ENCODE data around the gene ZNF654. TPM values are rescaled to one million over a fixed set of nuclear protein-coding genes. Genes with fewer than 3 reads are reported as not detected.

ZNF654 gene
- total and polyA plus RNA-seq, 9 of the 15 experiments (the other 6 are each of a cell fraction or from before 2014, with no cell fraction given): 2.4 to 8.6 (median 5.1) TPM

DNA sequence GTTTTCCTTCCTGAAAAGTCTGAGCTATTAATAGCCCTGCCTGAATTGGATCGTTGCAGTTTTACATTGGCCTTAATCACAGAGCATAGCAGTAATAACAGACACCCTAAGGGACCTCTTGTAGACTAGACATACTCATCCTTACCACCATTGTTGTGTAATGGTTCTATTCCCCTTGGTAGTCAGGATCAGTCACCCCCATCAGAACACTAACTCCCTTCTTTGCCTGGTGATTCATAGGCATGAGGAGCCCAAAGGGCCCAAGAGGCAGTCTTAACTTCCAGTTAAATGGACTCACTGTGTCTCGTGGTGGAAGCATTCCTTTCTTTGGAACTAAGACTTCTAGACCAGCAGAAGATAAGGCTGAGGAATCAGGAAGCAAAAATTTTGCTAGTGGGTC lies 20.5 kb upstream of the ZNF654 start (continued):
- TF ChIP-seq KLF10 (CRISPR knock-in tag; IDR thresholded peaks at IDR 0.05): no peak

DNA sequence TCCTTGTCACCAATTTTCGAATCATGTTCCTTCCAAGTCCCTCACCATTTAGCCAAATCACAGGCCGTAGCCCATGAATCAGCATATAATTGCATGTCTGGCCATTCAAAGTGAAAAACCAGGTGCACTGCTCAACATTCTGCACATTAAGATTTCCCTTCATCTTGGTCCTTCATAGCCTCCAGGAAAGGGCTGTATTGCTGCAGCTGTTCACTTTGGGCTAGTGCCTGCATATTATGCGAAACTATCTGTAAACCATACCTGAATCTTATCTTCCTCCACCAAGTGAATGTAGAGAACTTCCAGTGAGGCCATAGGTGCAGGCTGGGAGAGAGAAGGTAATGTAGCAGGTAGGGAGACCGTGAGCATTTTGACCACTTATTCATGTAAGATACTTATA lies 18.5 kb upstream of the ZNF654 start:
- WGBS (ENCODE audit: insufficient coverage, low coverage, missing lambda C conversion rate): 65% methylated on average over 2 of the region's 4 CpGs
- H4K20me1 ChIP-seq (replicated peaks; ENCODE audit: control insufficient read depth, insufficient read depth, low read length): no peaks in the 10 kb centered on the region
- no peaks in the 10 kb centered on the region for H3K9me1 ChIP-seq (ENCODE audit: control insufficient read depth, insufficient read depth, low read length)
- H2AFZ ChIP-seq (ENCODE audit: low read depth, low read length): no peak overlapping the region
- H3K27me3 ChIP-seq (ENCODE audit: control insufficient read depth in 2 of 2, insufficient read depth in 2 of 2, low read length in 2 of 2): no peaks in the 10 kb centered on the region
- H3K4me3 ChIP-seq: no peak overlapping the region
- H3K4me2 ChIP-seq (ENCODE audit: insufficient read depth, low read length): no peak overlapping the region
- no peak overlapping the region for H3K9ac ChIP-seq (ENCODE audit: insufficient read depth in 1 of 2, low read depth in 2 of 2, low read length in 2 of 2)
- no TSS peak for BruUV-seq (replicated peaks)
- ChIA-PET POLR2A (no interaction called here), CTCF (ENCODE audit: low intra/inter-chr PET ratio) (no interaction called here)
- TF ChIP-seq RAD51 (IDR thresholded peaks at IDR 0.05; ENCODE audit: borderline replicate concordance, low read depth) (no peak), ZKSCAN1 (IDR thresholded peaks at IDR 0.05; ENCODE audit: low read depth, low read length) (no peak), ZNF134 (CRISPR knock-in tag; conservative IDR thresholded peaks at IDR 0.05) (no peak), ZBTB7A (IDR thresholded peaks at IDR 0.05; ENCODE audit: borderline replicate concordance, control insufficient read depth, low read depth, low read length) (no peak), ETV5 (CRISPR knock-in tag; IDR thresholded peaks at IDR 0.05; ENCODE audit: low read depth) (no peak), ZNF146 (CRISPR knock-in tag; IDR thresholded peaks at IDR 0.05; ENCODE audit: unreplicated experiment) (no peak), RBM34 (IDR thresholded peaks at IDR 0.05; ENCODE audit: borderline replicate concordance, insufficient read depth, low read length) (no peak), ETS2 (tag; IDR thresholded peaks at IDR 0.05; ENCODE audit: borderline replicate concordance, poor library complexity, severe bottlenecking) (no peak), MTF1 (CRISPR knock-in tag; IDR thresholded peaks at IDR 0.05; ENCODE audit: borderline replicate concordance) (no peak), WHSC1 (IDR thresholded peaks at IDR 0.05; ENCODE audit: low read length) (no peak)
- TF ChIP-seq, protein P1, sequence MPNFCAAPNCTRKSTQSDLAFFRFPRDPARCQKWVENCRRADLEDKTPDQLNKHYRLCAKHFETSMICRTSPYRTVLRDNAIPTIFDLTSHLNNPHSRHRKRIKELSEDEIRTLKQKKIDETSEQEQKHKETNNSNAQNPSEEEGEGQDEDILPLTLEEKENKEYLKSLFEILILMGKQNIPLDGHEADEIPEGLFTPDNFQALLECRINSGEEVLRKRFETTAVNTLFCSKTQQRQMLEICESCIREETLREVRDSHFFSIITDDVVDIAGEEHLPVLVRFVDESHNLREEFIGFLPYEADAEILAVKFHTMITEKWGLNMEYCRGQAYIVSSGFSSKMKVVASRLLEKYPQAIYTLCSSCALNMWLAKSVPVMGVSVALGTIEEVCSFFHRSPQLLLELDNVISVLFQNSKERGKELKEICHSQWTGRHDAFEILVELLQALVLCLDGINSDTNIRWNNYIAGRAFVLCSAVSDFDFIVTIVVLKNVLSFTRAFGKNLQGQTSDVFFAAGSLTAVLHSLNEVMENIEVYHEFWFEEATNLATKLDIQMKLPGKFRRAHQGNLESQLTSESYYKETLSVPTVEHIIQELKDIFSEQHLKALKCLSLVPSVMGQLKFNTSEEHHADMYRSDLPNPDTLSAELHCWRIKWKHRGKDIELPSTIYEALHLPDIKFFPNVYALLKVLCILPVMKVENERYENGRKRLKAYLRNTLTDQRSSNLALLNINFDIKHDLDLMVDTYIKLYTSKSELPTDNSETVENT (CRISPR knock-in tag; IDR thresholded peaks at IDR 0.05): no peak
- no peak for ATAC-seq
- H3K27ac ChIP-seq (ENCODE audit: extremely low read depth, low read depth, low read length): no peak overlapping the region
- H3K36me3 ChIP-seq (ENCODE audit: control insufficient read depth, insufficient read depth, low read length): no peaks in the 10 kb centered on the region
- H3K79me2 ChIP-seq (ENCODE audit: control insufficient read depth, insufficient read depth, low read length): no peaks in the 10 kb centered on the region
- in situ Hi-C loops (cut with MboI): no loop called here
- intact Hi-C loops (cut with micrococcal nuclease): no loop called here
- no peak for FAIRE-seq
- H3K9me3 ChIP-seq (replicated peaks; ENCODE audit: control insufficient read depth, insufficient read depth, low read depth, low read length): 0 out of 2 replicates have a peak, but pooled peaks cover 1% of the 10 kb centered on the region
- H3K4me1 ChIP-seq (replicated peaks in 1 of 2; ENCODE audit: control insufficient read depth in 2 of 2, insufficient read depth in 2 of 2, low read length in 2 of 2): no peaks in the 10 kb centered on the region; a peak in 1 of 5 replicates
- DNase-seq (ENCODE audit: extremely low read depth in 1 of 4, low spot score in 3 of 4): no peak

Measured in K562 (cell line).